ENCODE measurements around the gene CCDC154. TPM values are rescaled to one million over a fixed set of nuclear protein-coding genes. Genes with fewer than 3 reads are reported as not detected.

Gene CCDC154
- total and polyA plus RNA-seq, 10 of the 15 experiments (the other 5 are each of a cell fraction or from before 2014, with no cell fraction given), result 0.06 to 0.26 (median 0.25) TPM; not detected in 7

- TF ChIP-seq ZNF687 (IDR thresholded peaks at IDR 0.05) (peak; percentile 44; the same call in 1 of the 2 replicates), SPI1 (IDR thresholded peaks at IDR 0.05; ENCODE audit: borderline replicate concordance, insufficient read depth, low read depth, low read length) (peak; percentile 47; the same call in 1 of the 2 replicates)
These were observed 26.3 kb upstream of the CCDC154 start (continued) for GRCh38 chr16:1470481-1471251.

- RAD21 ChIA-PET (ENCODE audit: unreplicated experiment), result no interaction called here
- TF ChIP-seq WRNIP1 (IDR thresholded peaks at IDR 0.05; ENCODE audit: borderline replicate concordance, low read depth, low read length) (no peak), RBBP5 (conservative IDR thresholded peaks at IDR 0.05) (no peak), ELK1 (IDR thresholded peaks at IDR 0.05; ENCODE audit: low read depth, low read length) (no peak), RAD51 (IDR thresholded peaks at IDR 0.05) (no peak), RAD21 (IDR thresholded peaks at IDR 0.05; ENCODE audit: insufficient read depth, low read depth, low read length) (no peak), CEBPZ (IDR thresholded peaks at IDR 0.05; ENCODE audit: low read depth, low read length) (no peak), BMI1 (IDR thresholded peaks at IDR 0.05; ENCODE audit: borderline replicate concordance) (no peak), MLLT1 (IDR thresholded peaks at IDR 0.05) (peak; percentile 47; the same call in 1 of the 2 replicates)
These were observed 25.4 kb upstream of the CCDC154 start for GRCh38 chr16:1469693-1470201.

More at GRCh38 chr16:1469693-1470201, 25.4 kb upstream of the CCDC154 start:
- in situ Hi-C loops (cut with MboI), result no loop called here
- WGBS (ENCODE audit: insufficient coverage, insufficient replicate concordance, low lambda C conversion rate, missing lambda C conversion rate), result 96% methylated on average over 20 of the region's 20 CpGs
- ChIA-PET SMC1A (ENCODE audit: uncharacterized antibody, unreplicated experiment) (no interaction called here), POLR2A (interaction anchor here (1.0 to 1.3 kb wide), 3 partner anchors 10 to 49 kb away, joined by 3 to 4 read pairs (median 4); partner anchors contain the start of gene UQCC4), CTCF (no interaction called here)
- ATAC-seq (peak; percentile 67), FAIRE-seq (peak; percentile 44), DNase-seq (ENCODE audit: low read depth, low spot score) (no peak)
- H3K9me3 ChIP-seq (replicated peaks; ENCODE audit: control insufficient read depth, insufficient read depth, low read length), result no peaks in the 10 kb centered on the region
- H3K27me3 ChIP-seq (replicated peaks in 1 of 2; ENCODE audit: control insufficient read depth in 2 of 2, insufficient read depth in 2 of 2, low read length in 1 of 2), result no peaks in the 10 kb centered on the region
- H3K9ac ChIP-seq (ENCODE audit: control insufficient read depth, insufficient read depth, low read length), result peak overlapping the region; percentile 75
- peaks cover 55% of the 10 kb centered on the region for H3K79me2 ChIP-seq (ENCODE audit: control insufficient read depth, insufficient read depth, low read length)
- H3K36me3 ChIP-seq (ENCODE audit: control insufficient read depth in 2 of 2, insufficient read depth in 2 of 2, low read length in 1 of 2), result no peaks in the 10 kb centered on the region
- peak overlapping the region; percentile 65 for H2AFZ ChIP-seq (ENCODE audit: control insufficient read depth, low read depth, low read length)
- H3K4me3 ChIP-seq, result peak overlapping the region; percentile 41; the same call in 1 of the 2 replicates
- peak overlapping the region; percentile 92 for H3K27ac ChIP-seq (ENCODE audit: control insufficient read depth, insufficient read depth)
- peak overlapping the region; percentile 87 for H3K4me2 ChIP-seq (ENCODE audit: control insufficient read depth, insufficient read depth)
- no peaks in the 10 kb centered on the region for H4K20me1 ChIP-seq (ENCODE audit: control insufficient read depth, insufficient read depth)
- intact Hi-C loops (cut with micrococcal nuclease; ENCODE audit: unreplicated experiment), result loop anchor here (5.0 kb wide), 1 partner anchor 47 kb away; the partner anchor contains the start of gene UQCC4
- peaks cover 20% of the 10 kb centered on the region for H3K4me1 ChIP-seq (ENCODE audit: control insufficient read depth, insufficient read depth, low read length)
- BruUV-seq (replicated peaks), result no TSS peak

Data from GM12878 (cell line).